Stimulated activated CD4-positive, alpha-beta T cell treated with anti-CD3 and anti-CD28 coated beads, TNF-alpha, amount 100 ng/mL, for 48 hours (primary cell): ENCODE results near the gene TMEM37.

Experiments used
- DNase-seq, 3 donors: peaks; one replicate each; pipeline ENCODE4 v3.0.0-alpha.2; 2020; ENCODE audit warnings: low read depth in 3 of 3

Gene TMEM37

GRCh38 chr2:119433636-119434327 is 2.1 kb downstream of the TMEM37 start:
- DNase-seq = no peak

GRCh38 chr2:119434664-119435063 is 3.0 kb downstream of the TMEM37 start:
- DNase-seq = no peak

- no peak for DNase-seq
These were observed 3.7 kb downstream of the TMEM37 start for GRCh38 chr2:119435081-119435952.

- no peak for DNase-seq
These were observed 4.3 kb downstream of the TMEM37 start for GRCh38 chr2:119435953-119436297.

GRCh38 chr2:119436993-119437772 is 5.5 kb downstream of the TMEM37 start:
- DNase-seq = no peak

GRCh38 chr2:119438128-119438656 is 6.5 kb downstream of the TMEM37 start:
- DNase-seq = no peak

- no peak for DNase-seq
These were observed 7.2 kb downstream of the TMEM37 start for GRCh38 chr2:119438726-119439284.

GRCh38 chr2:119439574-119440500 is 8.2 kb downstream of the TMEM37 start:
- DNase-seq = no peak

- no peak for DNase-seq
These were observed 8.8 kb downstream of the TMEM37 start for GRCh38 chr2:119440501-119440870.

GRCh38 chr2:119440873-119441272 is 9.2 kb downstream of the TMEM37 start:
- DNase-seq = no peak

- DNase-seq = no peak
These were observed 9.9 kb downstream of the TMEM37 start for GRCh38 chr2:119441376-119442225.

GRCh38 chr2:119442226-119442619 is 10.6 kb downstream of the TMEM37 start:
- no peak for DNase-seq

- DNase-seq = no peak
These were observed 11.2 kb downstream of the TMEM37 start for GRCh38 chr2:119442850-119443249.

GRCh38 chr2:119446037-119446436 is 14.4 kb downstream of the TMEM37 start:
- no peak for DNase-seq

- DNase-seq = no peak
These were observed 16.9 kb downstream of the TMEM37 start for GRCh38 chr2:119448427-119449141.

GRCh38 chr2:119449521-119449920 is 17.9 kb downstream of the TMEM37 start:
- no peak for DNase-seq

GRCh38 chr2:119451336-119452050 is 19.8 kb downstream of the TMEM37 start:
- no peak for DNase-seq

- DNase-seq = no peak
These were observed 22.4 kb downstream of the TMEM37 start for GRCh38 chr2:119453972-119454593.
